Neural progenitor cell (in vitro differentiated cells): ENCODE data around the gene MSRB1. TPM values are rescaled to one million over a fixed set of nuclear protein-coding genes. Genes with fewer than 3 reads are reported as not detected.

Experiments
- DNase-seq: peaks from one replicate; pipeline ENCODE4 v3.0.0-alpha.2; 2016; ENCODE audit warnings: low spot score
- H2AFZ ChIP-seq: fragments of 200-600 bp; sonication (generic); replicated peaks from 2 replicates; pipeline ENCODE4 v1.6.1; 2016; ENCODE audit warnings: antibody characterized with exemption
- H3F3A ChIP-seq: fragments of 200-600 bp; sonication (generic); 2 replicates; pipeline ENCODE4 v1.6.1; 2016; ENCODE audit warnings: antibody characterized with exemption, low read depth
- H3K27ac ChIP-seq: fragments of 200-600 bp; sonication (generic); 2 replicates; pipeline ENCODE4 v1.5.1; 2016; ENCODE audit warnings: mild to moderate bottlenecking
- H3K27me3 ChIP-seq: fragments of 200-600 bp; sonication (generic); 2 replicates; pipeline ENCODE4 v1.6.1; 2016; ENCODE audit warnings: mild to moderate bottlenecking, moderate library complexity
- H3K36me3 ChIP-seq: fragments of 200-600 bp; sonication (generic); 2 replicates; pipeline ENCODE4 v1.5.1; 2016
- H3K4me1 ChIP-seq: fragments of 200-600 bp; sonication (generic); 2 replicates; pipeline ENCODE4 v1.6.1; 2016; ENCODE audit warnings: mixed run types
- H3K4me2 ChIP-seq: fragments of 200-600 bp; sonication (generic); 2 replicates; pipeline ENCODE4 v1.6.1; 2016
- H3K4me3 ChIP-seq: fragments of 200-600 bp; sonication (generic); 2 replicates; pipeline ENCODE4 v1.5.1; 2016
- H3K79me2 ChIP-seq: fragments of 200-600 bp; sonication (generic); 2 replicates; pipeline ENCODE4 v1.6.1; 2016; ENCODE audit warnings: low read depth
- H3K9ac ChIP-seq: fragments of 200-600 bp; sonication (generic); 2 replicates; pipeline ENCODE4 v1.6.1; 2016
- H3K9me3 ChIP-seq: fragments of 200-600 bp; sonication (generic); 2 replicates; pipeline ENCODE4 v1.5.1; 2016; ENCODE audit warnings: low read depth
- H4K20me1 ChIP-seq: fragments of 200-600 bp; sonication (generic); 2 replicates; pipeline ENCODE4 v1.6.1; 2016; ENCODE audit warnings: low read depth
- H3K27ac Mint-ChIP-seq: 3 replicates; pipeline ENCODE4 v1.8.0; 2021; ENCODE audit warnings: mixed read lengths
- H3K27me3 Mint-ChIP-seq: 2 replicates; pipeline ENCODE4 v1.8.0; 2022; ENCODE audit warnings: low read depth, mild to moderate bottlenecking, inconsistent platforms, moderate library complexity, mixed read lengths; ENCODE audit not compliant: insufficient read depth
- H3K36me3 Mint-ChIP-seq: 3 replicates; pipeline ENCODE4 v1.8.0; 2021; ENCODE audit warnings: mixed read lengths
- H3K4me1 Mint-ChIP-seq: 3 replicates; pipeline ENCODE4 v1.8.0; 2021; ENCODE audit warnings: mixed read lengths
- H3K4me3 Mint-ChIP-seq: 3 replicates; pipeline ENCODE4 v1.8.0; 2021; ENCODE audit warnings: mild to moderate bottlenecking, moderate library complexity, mixed read lengths
- H3K9me3 Mint-ChIP-seq: 3 replicates; pipeline ENCODE4 v1.8.0; 2020; ENCODE audit warnings: mixed read lengths
- CTCF ChIP-seq: fragments of 200-600 bp; sonication (generic); IDR thresholded peaks from 2 replicates; pipeline ENCODE4 v1.5.1; 2017; ENCODE audit warnings: antibody characterized with exemption, mild to moderate bottlenecking
- EZH2 ChIP-seq: fragments of 200-600 bp; sonication (generic); IDR thresholded peaks from 2 replicates; pipeline ENCODE4 v1.6.1; 2017; ENCODE audit warnings: antibody characterized with exemption, mild to moderate bottlenecking, moderate library complexity
- EZH2phosphoT487 ChIP-seq: fragments of 200-600 bp; sonication (generic); IDR thresholded peaks from 2 replicates; pipeline ENCODE4 v1.6.1; 2017; ENCODE audit warnings: antibody characterized with exemption
- total RNA-seq: library from RNA; depleted of rRNA; stranded (reverse); fragments of >200 nt; gene quantifications from 2 replicates; pipeline ENCODE4 v1.2.3, GENCODE V29; 2015; ENCODE audit warnings: low replicate concordance

The MSRB1 gene
- total RNA-seq, 1 donor from 2014 or later: 26.9 TPM

GRCh38 chr16:1975432-1976215, 32.6 kb upstream of the MSRB1 start:
- H3K4me3 Mint-ChIP-seq: peak overlapping the region; percentile 48
- peaks cover 47% of the 10 kb centered on the region for H4K20me1 ChIP-seq
- no peak overlapping the region for H3K27ac Mint-ChIP-seq
- H3K4me1 Mint-ChIP-seq: peaks cover 18% of the 10 kb centered on the region
- no peak overlapping the region for H3K4me3 ChIP-seq
- peaks cover 29% of the 10 kb centered on the region for H3K27me3 ChIP-seq
- peaks cover 9% of the 10 kb centered on the region for H3K27me3 Mint-ChIP-seq
- no peaks in the 10 kb centered on the region for H3K9me3 ChIP-seq
- H3K27ac ChIP-seq: no peak overlapping the region
- H3K9me3 Mint-ChIP-seq: no peaks in the 10 kb centered on the region
- no peak overlapping the region for H3K9ac ChIP-seq
- H3K79me2 ChIP-seq: peaks cover 25% of the 10 kb centered on the region
- peaks cover 3% of the 10 kb centered on the region for H3K36me3 Mint-ChIP-seq
- H2AFZ ChIP-seq: no peak overlapping the region
- H3F3A ChIP-seq: peaks cover 6% of the 10 kb centered on the region
- no peak for DNase-seq
- H3K4me1 ChIP-seq: peaks cover 20% of the 10 kb centered on the region
- no peaks in the 10 kb centered on the region for H3K36me3 ChIP-seq
- no peak overlapping the region for H3K4me2 ChIP-seq
- TF ChIP-seq EZH2phosphoT487 (no peak), CTCF (no peak), EZH2 (no peak)

DNA sequence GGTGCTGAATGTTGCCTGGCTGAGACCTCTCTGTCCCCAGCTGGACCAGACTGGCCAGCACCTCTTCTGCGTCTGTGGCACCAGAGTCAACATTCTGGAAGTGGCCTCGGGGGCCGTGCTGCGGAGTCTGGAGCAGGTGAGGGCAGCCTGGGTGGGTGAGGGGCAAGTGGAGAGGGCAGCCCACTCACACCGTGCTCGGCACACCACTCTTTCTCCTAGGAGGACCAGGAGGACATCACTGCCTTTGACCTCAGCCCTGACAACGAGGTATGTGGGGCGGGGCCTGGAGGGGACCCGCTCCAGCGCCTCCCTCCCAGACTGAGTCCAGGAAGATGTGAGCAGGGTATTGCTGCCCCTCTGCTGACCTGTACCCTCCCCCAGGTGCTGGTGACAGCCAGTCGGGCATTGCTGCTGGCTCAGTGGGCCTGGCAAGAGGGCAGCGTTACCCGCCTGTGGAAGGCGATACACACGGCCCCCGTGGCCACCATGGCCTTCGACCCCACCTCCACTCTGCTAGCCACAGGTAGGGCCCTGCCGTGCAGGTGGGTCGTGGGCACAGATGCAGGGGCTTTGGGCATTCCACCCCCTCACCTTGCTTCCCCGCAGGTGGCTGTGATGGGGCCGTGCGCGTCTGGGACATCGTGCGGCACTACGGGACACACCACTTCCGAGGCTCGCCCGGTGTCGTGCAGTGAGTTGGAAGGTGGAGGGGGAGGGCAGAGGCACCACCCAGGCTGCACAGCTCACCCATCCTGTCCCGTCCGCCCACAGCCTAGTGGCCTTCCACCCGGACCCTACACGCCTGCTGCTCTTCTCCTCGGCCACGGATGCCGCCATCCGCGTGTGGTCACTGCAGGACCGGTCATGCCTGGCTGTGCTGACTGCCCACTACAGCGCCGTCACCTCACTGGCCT, 31.4 kb upstream of the MSRB1 start:
- Histone ChIP-seq H3K27me3 (peaks cover 17% of the 10 kb centered on the region), H3K9me3 (no peaks in the 10 kb centered on the region), H3K4me3 (no peak overlapping the region), H2AFZ (no peak overlapping the region), H4K20me1 (peaks cover 35% of the 10 kb centered on the region), H3K4me1 (peaks cover 11% of the 10 kb centered on the region), H3F3A (peaks cover 5% of the 10 kb centered on the region), H3K4me2 (no peak overlapping the region), H3K79me2 (peaks cover 25% of the 10 kb centered on the region), H3K27ac (no peak overlapping the region), H3K9ac (no peak overlapping the region), H3K36me3 (no peaks in the 10 kb centered on the region)
- Mint-ChIP-seq H3K4me1 (peaks cover 18% of the 10 kb centered on the region), H3K4me3 (peak overlapping the region; percentile 41), H3K36me3 (peaks cover 3% of the 10 kb centered on the region), H3K27ac (no peak overlapping the region), H3K27me3 (peaks cover 4% of the 10 kb centered on the region), H3K9me3 (no peaks in the 10 kb centered on the region)
- TF ChIP-seq EZH2: no peak
- no peak for TF ChIP-seq CTCF
- no peak for TF ChIP-seq EZH2phosphoT487
- no peak for DNase-seq

DNA sequence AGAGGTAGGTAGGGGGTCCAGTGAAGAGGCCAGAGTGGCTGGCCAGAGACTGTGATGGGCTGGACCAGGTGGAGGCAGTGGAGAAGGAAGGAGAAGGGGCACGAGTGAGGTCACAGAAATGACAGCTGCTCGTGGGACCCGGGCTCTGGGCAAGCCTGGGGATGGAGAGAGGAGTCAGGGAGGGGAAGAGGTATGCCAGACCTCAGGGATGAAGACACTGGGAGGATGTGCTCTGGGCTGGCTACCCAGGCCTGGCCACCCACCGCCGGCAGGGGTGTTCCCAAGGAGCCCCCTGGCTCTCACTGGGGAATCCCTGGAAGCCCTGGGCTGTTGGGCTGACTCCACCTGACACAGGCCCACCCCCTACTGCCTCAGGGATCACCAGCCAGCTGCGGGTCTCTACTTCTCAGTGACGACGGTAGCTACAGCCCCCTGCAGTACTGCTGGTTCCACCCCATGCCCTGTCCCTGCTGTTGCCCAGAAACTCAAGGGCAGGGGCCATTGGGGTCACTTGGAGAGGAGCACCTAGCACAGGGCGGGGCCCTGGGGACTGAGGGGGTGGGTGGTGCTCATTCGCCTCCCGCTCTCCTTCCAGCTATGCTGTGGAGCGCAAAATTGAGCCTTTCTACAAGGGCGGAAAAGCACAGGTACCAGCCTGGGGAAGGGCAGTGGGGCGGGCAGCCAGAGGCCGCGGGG, 30.6 kb upstream of the MSRB1 start:
- H3K4me3 ChIP-seq: no peak overlapping the region
- peaks cover 25% of the 10 kb centered on the region for H3K79me2 ChIP-seq
- H3K4me1 Mint-ChIP-seq: peaks cover 18% of the 10 kb centered on the region
- peaks cover 4% of the 10 kb centered on the region for H3K4me1 ChIP-seq
- H3K9me3 ChIP-seq: no peaks in the 10 kb centered on the region
- no peak overlapping the region for H3K27ac ChIP-seq
- peaks cover 9% of the 10 kb centered on the region for H3K27me3 ChIP-seq
- no peak overlapping the region for H3K4me2 ChIP-seq
- H3F3A ChIP-seq: peaks cover 4% of the 10 kb centered on the region
- H2AFZ ChIP-seq: no peak overlapping the region
- H3K9ac ChIP-seq: no peak overlapping the region
- peaks cover 4% of the 10 kb centered on the region for H3K27me3 Mint-ChIP-seq
- peaks cover 27% of the 10 kb centered on the region for H4K20me1 ChIP-seq
- no peak for TF ChIP-seq CTCF
- TF ChIP-seq EZH2: no peak
- no peak for TF ChIP-seq EZH2phosphoT487
- no peak overlapping the region for H3K27ac Mint-ChIP-seq
- DNase-seq: no peak
- peak overlapping the region; percentile 95 for H3K4me3 Mint-ChIP-seq
- H3K36me3 ChIP-seq: no peaks in the 10 kb centered on the region
- no peaks in the 10 kb centered on the region for H3K9me3 Mint-ChIP-seq
- H3K36me3 Mint-ChIP-seq: peaks cover 3% of the 10 kb centered on the region
